Suppressor macrophage treated with lipopolysaccharide for 1 hour (primary cell): ENCODE results near the gene RANBP17.
A peak's percentile ranks its signal among the peaks of the same experiment; 100 is the strongest.

ENCODE experiments used
- DNase-seq, 3 donors: peaks; one replicate each; pipeline ENCODE4 v3.0.0-alpha.2; 2020 to 2022

The RANBP17 gene

GRCh38 chr5:171323806-171324632 is 462.2 kb downstream of the RANBP17 start:
- DNase-seq, result peak; percentile 34 to 54 (median 41)

GRCh38 chr5:171330021-171330420 is 468.2 kb downstream of the RANBP17 start:
- no peak for DNase-seq

- no peak for DNase-seq
Observed at GRCh38 chr5:171335616-171336015, 473.8 kb downstream of the RANBP17 start.

GRCh38 chr5:171336521-171337209 is 474.8 kb downstream of the RANBP17 start:
- peak; percentile 53 to 68 (median 66) for DNase-seq

GRCh38 chr5:171337210-171337569 is 475.4 kb downstream of the RANBP17 start:
- DNase-seq, result no peak

GRCh38 chr5:171340042-171340441 is 478.2 kb downstream of the RANBP17 start:
- DNase-seq, result no peak

- no peak for DNase-seq
Observed at GRCh38 chr5:171340491-171340890, 478.7 kb downstream of the RANBP17 start.

GRCh38 chr5:171342362-171343111 is 480.7 kb downstream of the RANBP17 start:
- DNase-seq, result peak; percentile 69 to 82 (median 73)

- DNase-seq, result no peak
Observed at GRCh38 chr5:171344936-171345608, 483.3 kb downstream of the RANBP17 start.
